IMR-90 (cell line): ENCODE data around the gene MAST3. TPM values are rescaled to one million over a fixed set of nuclear protein-coding genes. Genes with fewer than 3 reads are reported as not detected.

Source experiments
- ATAC-seq: fragments of 200-7000 bp; cut with Tn5 transposase; 2 replicates; pipeline ENCODE4 v1.9.1; 2020; ENCODE audit warnings: low read depth, mild to moderate bottlenecking, moderate library complexity
- BruUV-seq: library from RNA; stranded (reverse); fragments of 400-500 nt; replicated peaks from 2 replicates; lab custom pipeline; 2021; lab: Mats Ljungman, UMichigan
- CTCF ChIA-PET: fragments of 300-600 bp; formaldehyde crosslinking; extraction: SDS; loops from one replicate; lab custom pipeline; 2021; ENCODE audit warnings: antibody characterized with exemption; lab: Yijun Ruan, JAX
- POLR2A ChIA-PET: fragments of 300-600 bp; sonication (Branson Sonifier 250); formaldehyde crosslinking; loops from one replicate; lab custom pipeline; 2022; ENCODE audit warnings: antibody characterized with exemption; ENCODE audit not compliant: unreplicated experiment; lab: Charles Lee
- DNase-seq: peaks from one replicate; pipeline ENCODE4 v3.0.0; 2013
- H2AFZ ChIP-seq: replicated peaks from 2 replicates; pipeline ENCODE3; 2013; ENCODE audit warnings: low read length, mild to moderate bottlenecking; ENCODE audit not compliant: poor library complexity
- H2AK5ac ChIP-seq: 2 replicates; pipeline ENCODE4 v1.6.1; 2013; ENCODE audit warnings: low read depth, low read length, inconsistent platforms
- H2AK9ac ChIP-seq: replicated peaks from 2 replicates; pipeline ENCODE3; 2013; ENCODE audit warnings: mild to moderate bottlenecking, low read depth, low read length, moderate library complexity; ENCODE audit not compliant: poor library complexity
- H2BK120ac ChIP-seq: 2 replicates; pipeline ENCODE4 v1.6.1; 2013; ENCODE audit warnings: low read depth, low read length, inconsistent platforms
- H2BK15ac ChIP-seq: 3 replicates; pipeline ENCODE4 v1.6.1; 2013; ENCODE audit warnings: low read depth, low read length, inconsistent platforms
- H2BK20ac ChIP-seq: 2 replicates; pipeline ENCODE4 v1.6.1; 2013; ENCODE audit warnings: low read depth, mild to moderate bottlenecking, inconsistent platforms, low read length, moderate library complexity
- H2BK5ac ChIP-seq: 2 replicates; pipeline ENCODE4 v1.6.1; 2013; ENCODE audit warnings: mild to moderate bottlenecking, low read depth, low read length, inconsistent platforms; ENCODE audit not compliant: poor library complexity, severe bottlenecking
- H3K14ac ChIP-seq: replicated peaks from 2 replicates; pipeline ENCODE4 v1.6.1; 2013; ENCODE audit warnings: low read depth, low read length, inconsistent platforms
- H3K18ac ChIP-seq: 2 replicates; pipeline ENCODE4 v1.6.1; 2013; ENCODE audit warnings: low read depth, low read length, control low read depth
- H3K23ac ChIP-seq: 2 replicates; pipeline ENCODE4 v1.6.1; 2013; ENCODE audit warnings: low read depth, low read length, inconsistent platforms
- H3K27ac ChIP-seq: 2 replicates; pipeline ENCODE4 v1.5.1; 2013; ENCODE audit warnings: mild to moderate bottlenecking, control low read depth, low read length; ENCODE audit not compliant: insufficient read depth
- H3K27me3 ChIP-seq: 2 replicates; pipeline ENCODE4 v1.6.1; 2013; ENCODE audit warnings: low read length; ENCODE audit not compliant: control insufficient read depth, insufficient read depth
- H3K36me3 ChIP-seq: 2 replicates; pipeline ENCODE4 v1.6.1; 2013; ENCODE audit warnings: low read length, mixed read lengths; ENCODE audit not compliant: control insufficient read depth, insufficient read depth
- H3K4ac ChIP-seq: 2 replicates; pipeline ENCODE4 v1.6.1; 2013; ENCODE audit warnings: low read depth, low read length, inconsistent platforms
- H3K4me1 ChIP-seq: 2 replicates; pipeline ENCODE4 v1.6.1; 2013; ENCODE audit warnings: low read length, mixed read lengths; ENCODE audit not compliant: control insufficient read depth, insufficient read depth
- H3K4me2 ChIP-seq: 2 replicates; pipeline ENCODE4 v1.6.1; 2013; ENCODE audit warnings: low read depth, mild to moderate bottlenecking, control low read depth, low read length, moderate library complexity
- H3K4me3 ChIP-seq: 2 replicates; pipeline ENCODE4 v1.5.1; 2013; ENCODE audit warnings: low read depth, mild to moderate bottlenecking, control low read depth, low read length, moderate library complexity; ENCODE audit not compliant: insufficient read depth
- H3K56ac ChIP-seq: 2 replicates; pipeline ENCODE4 v1.6.1; 2013; ENCODE audit warnings: low read length, inconsistent platforms; ENCODE audit not compliant: insufficient read depth; ENCODE audit errors: extremely low read depth
- H3K79me1 ChIP-seq, 2 experiments: 2 replicates each; pipeline ENCODE4 v1.6.1; 2013; ENCODE audit warnings: low read length in 2 of 2, inconsistent platforms in 1 of 2, low read depth in 1 of 2
- H3K9ac ChIP-seq: 2 replicates; pipeline ENCODE4 v1.6.1; 2013; ENCODE audit warnings: low read depth, low read length, control low read depth
- H3K9me1 ChIP-seq: 2 replicates; pipeline ENCODE4 v1.6.1; 2013; ENCODE audit warnings: low read length, inconsistent platforms; ENCODE audit not compliant: insufficient read depth
- H3K9me3 ChIP-seq: 2 replicates; pipeline ENCODE4 v1.6.1; 2013; ENCODE audit warnings: low read length; ENCODE audit not compliant: control insufficient read depth, insufficient read depth
- H4K20me1 ChIP-seq: 2 replicates; pipeline ENCODE4 v1.6.1; 2013; ENCODE audit warnings: low read length, inconsistent platforms; ENCODE audit not compliant: insufficient read depth
- H4K5ac ChIP-seq: 2 replicates; pipeline ENCODE4 v1.6.1; 2013; ENCODE audit warnings: mild to moderate bottlenecking, low read depth, low read length, control low read depth
- H4K8ac ChIP-seq, 2 experiments: 2 replicates each; pipeline ENCODE4 v1.6.1; 2013; ENCODE audit warnings: low read depth in 2 of 2, low read length in 2 of 2, control low read depth in 1 of 2, inconsistent platforms in 1 of 2
- H4K91ac ChIP-seq: 2 replicates; pipeline ENCODE4 v1.6.1; 2013; ENCODE audit warnings: low read depth, low read length, inconsistent platforms; ENCODE audit not compliant: insufficient read depth
- POLR2A ChIP-seq: IDR thresholded peaks from 2 replicates; pipeline ENCODE4 v1.6.1; 2012; ENCODE audit warnings: mild to moderate bottlenecking, low read depth, low read length
- RCOR1 ChIP-seq: IDR thresholded peaks from 2 replicates; pipeline ENCODE4 v1.6.1; 2012; ENCODE audit warnings: mild to moderate bottlenecking, low read length, improper control_type of control experiment; ENCODE audit not compliant: insufficient replicate concordance
- WGBS, 2 experiments: methylation state at CpG; one replicate each; pipeline versions ENCODE4 v1.1.5 to v1.1.7; 2013; ENCODE audit warnings: missing lambda C conversion rate in 2 of 2; ENCODE audit not compliant: insufficient read length in 1 of 2; ENCODE audit errors: extremely low coverage in 2 of 2; 5-methylcytosine and 5-hydroxymethylcytosine counted together
- dilution Hi-C: fragments of 300-500 bp; cut with HindIII; formaldehyde crosslinking; loops from one replicate; pipeline ENCODE4 v1.14.3; 2018; ENCODE audit warnings: low sequenced_read_pairs; ENCODE audit not compliant: unreplicated experiment
- in situ Hi-C: fragments of 300-500 bp; cut with MboI; formaldehyde crosslinking; loops from 3 replicates; pipeline ENCODE4 v1.14.3; 2019; ENCODE audit warnings: low sequenced_read_pairs, inconsistent platforms, mixed read lengths
- intact Hi-C: fragments of 100-400 bp; cut with micrococcal nuclease; formaldehyde crosslinking; loops from 2 replicates; pipeline ENCODE4 v1.10.0; 2022
- polyA plus RNA-seq, 3 experiments: library from polyadenylated mRNA; depleted of rRNA; stranded (reverse); fragments of >200 nt; gene quantifications; 2 replicates each; pipeline ENCODE4 v1.2.3, GENCODE V29; 2012; ENCODE audit warnings: low replicate concordance in 1 of 3
- total RNA-seq: library from RNA; depleted of rRNA; stranded (reverse); fragments of >200 nt; gene quantifications from 2 replicates; pipeline ENCODE4 v1.2.3, GENCODE V29; 2012

The MAST3 gene
- total and polyA plus RNA-seq, 2 of the 4 experiments (the other 2 are of a cell fraction), result 1.3 to 4.3 TPM

- H2BK15ac ChIP-seq, result no peak overlapping the region
- CTCF ChIA-PET, result no interaction called here
These were observed 56.1 kb downstream of the MAST3 start for GRCh38 chr19:18153556-18154134.

More at GRCh38 chr19:18153556-18154134, 56.1 kb downstream of the MAST3 start:
- 0 out of 2 replicates have a peak, but pooled peaks have one; percentile 1 for ATAC-seq
- H3K36me3 ChIP-seq, result peaks cover 10% of the 10 kb centered on the region; the same call in 1 of the 2 replicates
- peaks cover 15 to 45% of the 10 kb centered on the region in 2 experiments; a peak in 3 of 4 replicates for H3K79me1 ChIP-seq
- H2BK120ac ChIP-seq, result no peak overlapping the region
- H3K9me3 ChIP-seq, result no peaks in the 10 kb centered on the region
- H4K5ac ChIP-seq, result no peak overlapping the region
- intact Hi-C loops, result loop anchor here (5.0 to 10.0 kb wide), 2 partner anchors 41 to 149 kb away; partner anchors contain the start of gene ARRDC2
- H4K20me1 ChIP-seq, result peaks cover 29% of the 10 kb centered on the region
- peaks cover 17% of the 10 kb centered on the region for H3K9me1 ChIP-seq
- dilution Hi-C loops, result no loop called here
- H4K8ac ChIP-seq, result peak overlapping the region in 1 of 2 experiments; percentile 79; a peak in 2 of 4 replicates
- peak overlapping the region; percentile 73 for H3K4ac ChIP-seq
- peak overlapping the region; percentile 94 for H2AK9ac ChIP-seq
- H3K9ac ChIP-seq, result peak overlapping the region; percentile 97
- no peaks in the 10 kb centered on the region for H3K27me3 ChIP-seq
- H3K4me1 ChIP-seq, result peaks cover 19% of the 10 kb centered on the region
- TF ChIP-seq POLR2A (0 out of 2 replicates have a peak, but pooled peaks have one; percentile 8), RCOR1 (no peak)
- POLR2A ChIA-PET, result no interaction called here
- peak overlapping the region; percentile 63; the same call in 1 of the 2 replicates for H3K23ac ChIP-seq
- no peak overlapping the region; the same call in 1 of the 2 replicates for H3K56ac ChIP-seq
- peak overlapping the region; percentile 63 for H2BK5ac ChIP-seq
- peak overlapping the region; percentile 98 for H3K4me3 ChIP-seq
- H2BK20ac ChIP-seq, result no peak overlapping the region
- peak overlapping the region; percentile 59; the same call in 1 of the 2 replicates for H4K91ac ChIP-seq
- in situ Hi-C loops, result no loop called here
- H3K4me2 ChIP-seq, result peak overlapping the region; percentile 99
- peak overlapping the region; percentile 34; the same call in 1 of the 2 replicates for H3K18ac ChIP-seq
- peak overlapping the region; percentile 27 for H2AK5ac ChIP-seq
- peak overlapping the region; percentile 98 for H2AFZ ChIP-seq
- H3K14ac ChIP-seq, result peak overlapping the region; percentile 96; the same call in 1 of the 2 replicates
- DNase-seq, result no peak
- H3K27ac ChIP-seq, result peak overlapping the region; percentile 74
- 0% methylated on average over 21 of the region's 38 CpGs; no CpG with 5 or more reads in 1 of the 2 experiments for WGBS, 2 experiments
- no TSS peak for BruUV-seq
